GM23338 (cell line): Measurements from ENCODE around the gene RAB40B. TPM values are rescaled to one million over a fixed set of nuclear protein-coding genes. Genes with fewer than 3 reads are reported as not detected.

Experiments used
- ATAC-seq: fragments of 200-7000 bp; cut with Tn5 transposase; 3 replicates; pipeline ENCODE4 v1.9.1; 2020
- DNase-seq: peaks from one replicate; pipeline ENCODE4 v3.0.0-alpha.2; 2015; ENCODE audit warnings: low spot score
- H2AFZ ChIP-seq: fragments of 200-600 bp; sonication (generic); 2 replicates; pipeline ENCODE4 v1.8.0; 2016; ENCODE audit warnings: antibody characterized with exemption, mild to moderate bottlenecking, moderate library complexity
- H3F3A ChIP-seq: fragments of 200-600 bp; sonication (generic); replicated peaks from 2 replicates; pipeline ENCODE4 v1.8.0; 2017; ENCODE audit warnings: antibody characterized with exemption, mixed run types, low read depth
- H3K27ac ChIP-seq: fragments of 200-600 bp; sonication (generic); 2 replicates; pipeline ENCODE4 v1.6.1; 2016; ENCODE audit warnings: low read depth
- H3K27me3 ChIP-seq: fragments of 200-600 bp; sonication (generic); 2 replicates; pipeline ENCODE4 v1.8.0; 2016; ENCODE audit warnings: mild to moderate bottlenecking, mixed run types, moderate library complexity; ENCODE audit not compliant: insufficient read depth
- H3K36me3 ChIP-seq: fragments of 200-600 bp; sonication (generic); 2 replicates; pipeline ENCODE4 v1.8.0; 2016; ENCODE audit warnings: mild to moderate bottlenecking; ENCODE audit not compliant: insufficient read depth
- H3K4me1 ChIP-seq: fragments of 200-600 bp; sonication (generic); 2 replicates; pipeline ENCODE4 v1.8.0; 2016; ENCODE audit warnings: mild to moderate bottlenecking, moderate library complexity; ENCODE audit not compliant: insufficient read depth
- H3K4me2 ChIP-seq: fragments of 200-600 bp; sonication (generic); 2 replicates; pipeline ENCODE4 v1.7.1; 2017; ENCODE audit warnings: mixed run types
- H3K4me3 ChIP-seq: fragments of 200-600 bp; sonication (generic); 2 replicates; pipeline ENCODE4 v1.6.1; 2016; ENCODE audit warnings: mixed run types
- H3K79me2 ChIP-seq: fragments of 200-600 bp; sonication (generic); replicated peaks from 2 replicates; pipeline ENCODE4 v1.8.0; 2017; ENCODE audit warnings: mild to moderate bottlenecking; ENCODE audit not compliant: insufficient read depth
- H3K9me2 ChIP-seq: fragments of 200-600 bp; sonication (generic); 2 replicates; pipeline ENCODE4 v1.8.0; 2017; ENCODE audit not compliant: insufficient read depth
- H4K20me1 ChIP-seq: fragments of 200-600 bp; sonication (generic); replicated peaks from 2 replicates; pipeline ENCODE4 v1.8.0; 2017; ENCODE audit warnings: mild to moderate bottlenecking; ENCODE audit not compliant: insufficient read depth
- H3K27ac Mint-ChIP-seq: 2 replicates; pipeline ENCODE4 v1.8.0; 2020; ENCODE audit warnings: inconsistent platforms, mild to moderate bottlenecking, moderate library complexity, mixed read lengths
- H3K27me3 Mint-ChIP-seq: 3 replicates; pipeline ENCODE4 v1.8.0; 2022; ENCODE audit warnings: low read depth, mild to moderate bottlenecking, moderate library complexity, mixed read lengths, inconsistent platforms; ENCODE audit not compliant: insufficient read depth, poor library complexity
- H3K36me3 Mint-ChIP-seq: 3 replicates; pipeline ENCODE4 v1.8.0; 2021; ENCODE audit warnings: low read depth, mild to moderate bottlenecking, inconsistent platforms, moderate library complexity, mixed read lengths
- H3K4me1 Mint-ChIP-seq: 3 replicates; pipeline ENCODE4 v1.8.0; 2020; ENCODE audit warnings: mild to moderate bottlenecking, inconsistent platforms, mixed read lengths
- H3K4me3 Mint-ChIP-seq: 3 replicates; pipeline ENCODE4 v1.8.0; 2021; ENCODE audit warnings: moderate library complexity, mild to moderate bottlenecking, inconsistent platforms, mixed read lengths
- H3K9me3 Mint-ChIP-seq: 3 replicates; pipeline ENCODE4 v1.8.0; 2020; ENCODE audit warnings: moderate library complexity, mild to moderate bottlenecking, inconsistent platforms, mixed read lengths
- CREB1 ChIP-seq: fragments of 250-450 bp; sonication (Bioruptor Pico); IDR thresholded peaks from 2 replicates; pipeline ENCODE4 v1.5.0; 2020; ENCODE audit warnings: low read depth, mild to moderate bottlenecking, moderate library complexity
- ETS1 ChIP-seq: IDR thresholded peaks from 2 replicates; pipeline ENCODE4 v1.6.1; 2016; ENCODE audit warnings: antibody characterized with exemption
- EZH2 ChIP-seq: fragments of 200-600 bp; sonication (generic); IDR thresholded peaks from one replicate; pipeline ENCODE4 v1.8.0; 2017; ENCODE audit warnings: antibody characterized with exemption, mild to moderate bottlenecking, low read depth; ENCODE audit not compliant: unreplicated experiment
- JUNB ChIP-seq: IDR thresholded peaks from one replicate; pipeline ENCODE4 v1.6.1; 2016; ENCODE audit warnings: antibody characterized with exemption; ENCODE audit not compliant: unreplicated experiment
- NANOG ChIP-seq: IDR thresholded peaks from 2 replicates; pipeline ENCODE4 v1.6.1; 2016; ENCODE audit warnings: antibody characterized with exemption, borderline replicate concordance
- POLR2AphosphoS5 ChIP-seq: IDR thresholded peaks from 2 replicates; pipeline ENCODE4 v1.6.1; 2016; ENCODE audit warnings: antibody characterized with exemption, low read depth
- STAT1 ChIP-seq: IDR thresholded peaks from one replicate; pipeline ENCODE4 v1.6.1; 2016; ENCODE audit warnings: antibody characterized with exemption; ENCODE audit not compliant: unreplicated experiment
- ZNF114 ChIP-seq: fragments of 250-450 bp; sonication (Bioruptor Pico); IDR thresholded peaks from 2 replicates; pipeline ENCODE4 v1.5.0; 2020; ENCODE audit warnings: mild to moderate bottlenecking, moderate library complexity
- ZNF331 ChIP-seq: fragments of 250-450 bp; sonication (Bioruptor Pico); IDR thresholded peaks from 2 replicates; pipeline ENCODE4 v1.5.0; 2020; ENCODE audit warnings: low read depth, mild to moderate bottlenecking, moderate library complexity
- ZNF462 ChIP-seq: fragments of 250-450 bp; sonication (Bioruptor Pico); IDR thresholded peaks from 2 replicates; pipeline ENCODE4 v1.5.0; 2020; ENCODE audit warnings: mild to moderate bottlenecking, moderate library complexity
- polyA plus RNA-seq: library from polyadenylated mRNA; unstranded; fragments of >200 nt; fragmentation: Nextera tagmentation; extraction: Ambion mirVana; gene quantifications from 2 replicates; pipeline ENCODE4 v1.2.1, GENCODE V29; 2016
- total RNA-seq: library from RNA; depleted of rRNA; stranded (reverse); fragments of >200 nt; shearing (Covaris generic); gene quantifications from 2 replicates; pipeline ENCODE4 v1.2.3, GENCODE V29; 2014

Gene RAB40B
- total and polyA plus RNA-seq, 2 experiments from 2014 or later = 4.2 to 5.2 TPM

- TF ChIP-seq ZNF462 = no peak
- no peak for TF ChIP-seq JUNB
- TF ChIP-seq EZH2 = no peak
- no peak for TF ChIP-seq CREB1 (CRISPR knock-in tag)
- TF ChIP-seq ZNF114 (CRISPR knock-in tag) = no peak
- TF ChIP-seq POLR2AphosphoS5 = no peak
- TF ChIP-seq ZNF331 = no peak
- no peak for TF ChIP-seq ETS1
Observed at GRCh38 chr17:82658796-82659452, 39.6 kb downstream of the RAB40B start (continued).

GRCh38 chr17:82658331-82658730 is 40.2 kb downstream of the RAB40B start:
- Histone ChIP-seq H3K4me2 (no peak overlapping the region), H2AFZ (no peak overlapping the region), H3K4me1 (no peaks in the 10 kb centered on the region), H3K79me2 (no peaks in the 10 kb centered on the region), H3K27ac (no peak overlapping the region), H3K4me3 (no peak overlapping the region), H4K20me1 (no peaks in the 10 kb centered on the region), H3K9me2 (no peaks in the 10 kb centered on the region), H3K27me3 (no peaks in the 10 kb centered on the region), H3K36me3 (no peaks in the 10 kb centered on the region), H3F3A (no peaks in the 10 kb centered on the region)
- Mint-ChIP-seq H3K27ac (no peak overlapping the region), H3K27me3 (peaks cover 7% of the 10 kb centered on the region), H3K4me3 (no peak overlapping the region), H3K9me3 (peaks cover 5% of the 10 kb centered on the region; the same call in 1 of the 3 replicates), H3K36me3 (no peaks in the 10 kb centered on the region; the same call in 2 of the 3 replicates), H3K4me1 (no peaks in the 10 kb centered on the region)
- no peak for ATAC-seq
- no peak for DNase-seq
- TF ChIP-seq POLR2AphosphoS5 (no peak), JUNB (no peak), ZNF114 (CRISPR knock-in tag) (no peak), STAT1 (no peak), NANOG (no peak)
